Right lobe of liver (tissue), 4 donors: ENCODE measurements around the gene TMEFF2.
"Not testable (repeated sequence)": the region's sequence is repeated elsewhere in the genome, so short reads cannot be mapped to it uniquely, and the experiment has no call there.

Experiments used
- POLR2A ChIP-seq: fragments of 450-650 bp; IDR thresholded peaks from one replicate; pipeline ENCODE4 v1.6.1; 2017; ENCODE audit warnings: antibody characterized with exemption, mild to moderate bottlenecking
- TF ChIP-seq, protein P1 (sequence below), 4 donors: fragments of 200-600 bp in 3 of 4; fragments of 450-650 bp in 1 of 4; IDR thresholded peaks; one replicate each; pipeline versions ENCODE4 v1.5.1 to v1.8.0; 2016 to 2022; ENCODE audit warnings: antibody characterized with exemption in 4 of 4, mild to moderate bottlenecking in 2 of 4
- donor health status: DM: no; HTN: no; CAD: no.
- donor health status: DM: no; HTN: no; CAD: no.
- donor health status: DM: no; HTN: yes; CAD: no.

DNA sequence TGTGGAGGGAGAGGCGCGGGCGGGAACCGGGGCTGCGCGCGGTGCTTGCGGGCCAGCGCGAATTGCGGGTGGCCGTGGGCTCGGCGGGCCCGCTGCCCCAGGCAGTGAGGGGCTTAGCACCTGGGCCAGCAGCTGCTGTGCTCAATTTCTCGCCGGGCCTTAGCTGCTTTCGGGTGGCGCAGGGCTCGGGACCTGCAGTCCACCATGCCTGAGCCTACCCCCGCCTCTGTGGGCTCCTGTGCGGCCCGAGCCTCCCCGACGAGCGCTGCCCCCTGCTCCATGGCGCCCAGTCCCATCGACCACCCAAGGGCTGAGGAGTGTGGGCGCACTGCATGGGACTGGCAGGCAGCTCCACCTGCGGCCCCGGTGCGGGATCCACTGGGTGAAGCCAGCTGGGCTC, 273.1 kb downstream of the TMEFF2 start:
- TF ChIP-seq, protein P1, sequence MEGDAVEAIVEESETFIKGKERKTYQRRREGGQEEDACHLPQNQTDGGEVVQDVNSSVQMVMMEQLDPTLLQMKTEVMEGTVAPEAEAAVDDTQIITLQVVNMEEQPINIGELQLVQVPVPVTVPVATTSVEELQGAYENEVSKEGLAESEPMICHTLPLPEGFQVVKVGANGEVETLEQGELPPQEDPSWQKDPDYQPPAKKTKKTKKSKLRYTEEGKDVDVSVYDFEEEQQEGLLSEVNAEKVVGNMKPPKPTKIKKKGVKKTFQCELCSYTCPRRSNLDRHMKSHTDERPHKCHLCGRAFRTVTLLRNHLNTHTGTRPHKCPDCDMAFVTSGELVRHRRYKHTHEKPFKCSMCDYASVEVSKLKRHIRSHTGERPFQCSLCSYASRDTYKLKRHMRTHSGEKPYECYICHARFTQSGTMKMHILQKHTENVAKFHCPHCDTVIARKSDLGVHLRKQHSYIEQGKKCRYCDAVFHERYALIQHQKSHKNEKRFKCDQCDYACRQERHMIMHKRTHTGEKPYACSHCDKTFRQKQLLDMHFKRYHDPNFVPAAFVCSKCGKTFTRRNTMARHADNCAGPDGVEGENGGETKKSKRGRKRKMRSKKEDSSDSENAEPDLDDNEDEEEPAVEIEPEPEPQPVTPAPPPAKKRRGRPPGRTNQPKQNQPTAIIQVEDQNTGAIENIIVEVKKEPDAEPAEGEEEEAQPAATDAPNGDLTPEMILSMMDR (IDR thresholded peaks at IDR 0.05) = not testable (repeated sequence)
- not testable (repeated sequence) for TF ChIP-seq POLR2A
